CD1c-positive myeloid dendritic cell (primary cell): ENCODE data around the gene CCDC73.

Experiments
- DNase-seq: peaks from one replicate; pipeline ENCODE4 v3.0.0-alpha.2; 2016; ENCODE audit errors: extremely low spot score

CCDC73 gene

DNA sequence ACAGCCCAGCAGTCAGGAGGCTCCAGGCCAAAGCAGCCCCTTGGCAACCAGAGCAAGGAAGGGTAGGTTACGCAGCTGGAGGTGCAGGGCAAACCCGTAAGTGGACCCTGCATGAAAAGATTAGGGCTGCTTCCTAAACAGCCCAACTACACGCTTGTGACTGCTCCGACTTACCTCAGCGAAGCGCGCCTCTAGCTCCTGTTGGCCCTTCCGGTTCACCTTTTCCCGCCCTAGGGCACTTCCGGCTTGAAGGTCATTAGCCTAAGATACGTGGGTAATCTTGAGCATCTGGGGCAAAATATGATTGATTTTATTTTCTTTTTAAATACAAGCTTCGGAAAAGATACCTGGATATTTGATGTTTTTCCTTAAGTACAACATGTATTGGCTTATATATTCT, at the start of gene CCDC73:
Gene CCDC73 (minus strand): TSS at position 224 of the 400 bp plus-strand sequence. CDS start 34,419 bp downstream, outside the sequence.
- no peak for DNase-seq

- DNase-seq = no peak
Observed at GRCh38 chr11:32843544-32843943, 49.1 kb upstream of the CCDC73 start.

- no peak for DNase-seq
Observed at GRCh38 chr11:32840587-32840986, 46.1 kb upstream of the CCDC73 start.

- no peak for DNase-seq
Observed at GRCh38 chr11:32839308-32839707, 44.8 kb upstream of the CCDC73 start.

DNA sequence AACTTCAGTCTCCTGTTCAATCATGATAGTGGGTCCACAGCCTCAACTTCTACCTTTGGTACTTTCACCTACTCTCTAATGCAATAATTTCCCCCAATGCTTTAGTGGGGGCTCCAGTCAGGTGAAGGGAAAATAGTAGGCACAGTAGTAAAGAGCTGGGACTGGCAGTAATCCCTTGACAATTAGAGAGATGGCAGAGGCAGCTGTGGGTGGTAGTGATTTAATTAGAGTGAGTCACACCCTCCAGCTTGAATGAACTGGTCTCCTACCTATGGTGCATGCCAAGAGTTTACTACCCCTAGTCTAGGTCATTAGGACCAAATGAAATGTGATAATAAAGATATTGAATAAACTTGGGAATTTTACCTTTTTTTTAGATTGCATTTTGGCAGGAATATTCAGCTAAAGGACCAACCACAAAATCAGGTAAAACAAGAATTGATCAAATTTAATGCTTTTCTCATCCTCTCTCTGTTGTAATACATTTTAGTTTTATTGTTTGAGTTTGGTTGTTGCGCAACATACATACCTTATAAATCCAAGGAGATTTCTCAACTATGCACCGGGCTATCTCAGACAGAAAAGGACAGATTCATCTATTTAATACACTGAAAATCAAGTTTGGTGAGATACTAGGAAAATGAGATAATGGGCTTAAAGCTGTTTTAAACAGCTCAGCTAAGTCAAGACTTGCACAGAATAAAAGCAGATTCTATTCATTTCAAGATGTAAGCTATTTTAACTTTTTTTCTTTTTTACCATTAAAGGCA, 44.2 kb upstream of the CCDC73 start:
- DNase-seq = no peak

- no peak for DNase-seq
Observed at GRCh38 chr11:32836946-32837345, 42.5 kb upstream of the CCDC73 start.

GRCh38 chr11:32833921-32834320, 39.5 kb upstream of the CCDC73 start:
- no peak for DNase-seq

DNA sequence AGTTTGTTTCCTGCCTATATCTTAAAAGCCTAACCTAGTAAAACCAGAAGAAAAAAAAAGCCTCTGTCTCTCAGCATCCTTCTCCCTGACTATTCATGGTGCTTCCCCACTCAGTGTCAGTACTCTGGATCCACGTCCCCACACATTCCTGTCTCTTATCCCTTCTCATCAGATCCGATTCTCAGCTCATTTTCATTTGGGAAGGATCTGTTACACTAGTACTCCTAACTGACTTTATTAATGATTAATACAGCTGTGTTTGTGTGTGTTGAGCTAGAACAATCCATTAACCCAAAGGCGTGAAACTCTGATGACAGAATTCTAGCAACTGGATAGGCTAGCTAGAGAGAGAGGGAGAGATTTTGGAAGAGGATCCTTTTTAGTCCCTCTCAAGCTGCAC, 36.8 kb upstream of the CCDC73 start:
- no peak for DNase-seq

DNA sequence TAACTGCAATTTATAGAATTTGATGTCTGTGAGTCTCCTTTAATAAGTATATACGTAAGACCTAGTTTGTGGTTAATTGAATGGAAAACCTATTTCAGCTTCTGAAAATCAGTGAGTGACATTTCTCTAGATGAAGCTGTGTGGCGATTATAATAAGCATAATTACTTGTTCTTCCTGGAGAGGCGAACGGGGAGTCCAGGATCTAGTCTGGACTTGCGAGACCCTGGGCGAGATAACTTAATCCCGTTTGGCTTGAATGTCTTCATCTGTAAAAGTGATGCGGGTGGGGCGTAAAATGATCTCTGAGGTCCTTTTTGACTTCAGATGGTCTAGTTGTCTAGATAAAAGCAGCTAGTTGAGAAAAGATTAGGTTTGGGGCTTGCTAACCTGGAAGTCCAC, 36.3 kb upstream of the CCDC73 start:
- no peak for DNase-seq

- DNase-seq = peak; percentile 37
Observed at GRCh38 chr11:32830413-32830738, 35.9 kb upstream of the CCDC73 start.

DNA sequence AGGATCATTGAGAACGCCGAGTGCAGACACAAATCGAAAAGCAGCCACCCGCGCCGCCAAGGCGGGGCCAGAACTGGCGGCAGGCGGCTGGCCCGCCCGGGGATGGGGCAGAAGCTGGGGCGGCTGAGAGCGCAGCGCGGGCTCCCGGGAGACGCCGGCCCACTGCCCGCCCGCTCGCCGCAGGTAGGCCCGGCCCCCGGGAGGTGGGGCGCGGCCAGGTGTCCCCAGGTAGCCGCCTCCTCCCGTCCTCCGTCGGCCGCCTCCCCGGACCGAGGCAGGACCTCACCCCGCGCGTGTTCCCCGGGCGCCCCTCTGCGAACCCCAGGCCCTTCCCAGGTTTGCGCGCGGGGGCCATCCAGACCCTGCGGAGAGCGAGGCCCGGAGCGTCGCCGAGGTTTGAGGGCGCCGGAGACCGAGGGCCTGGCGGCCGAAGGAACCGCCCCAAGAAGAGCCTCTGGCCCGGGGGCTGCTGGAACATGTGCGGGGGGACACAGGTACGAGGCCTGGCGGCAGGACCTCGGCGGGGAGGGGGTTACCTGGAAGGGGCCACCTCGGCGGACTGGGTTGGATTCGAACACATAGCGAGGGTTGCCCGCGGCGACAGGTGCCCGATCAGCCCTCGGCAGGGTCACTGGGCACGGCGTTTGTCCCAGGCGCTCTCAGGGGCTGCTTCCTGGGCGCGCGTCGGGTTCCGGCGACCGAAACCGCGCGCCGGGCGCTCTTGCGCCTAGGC, 35.4 kb upstream of the CCDC73 start, which contains the start of gene PRRG4:
Gene PRRG4 (plus strand): TSS at position 248 of the 733 bp plus-strand sequence. CDS start 603 bp downstream, outside the sequence.
- peak; percentile 83 for DNase-seq

GRCh38 chr11:32829157-32829679, 34.8 kb upstream of the CCDC73 start:
- peak; percentile 23 for DNase-seq

DNA sequence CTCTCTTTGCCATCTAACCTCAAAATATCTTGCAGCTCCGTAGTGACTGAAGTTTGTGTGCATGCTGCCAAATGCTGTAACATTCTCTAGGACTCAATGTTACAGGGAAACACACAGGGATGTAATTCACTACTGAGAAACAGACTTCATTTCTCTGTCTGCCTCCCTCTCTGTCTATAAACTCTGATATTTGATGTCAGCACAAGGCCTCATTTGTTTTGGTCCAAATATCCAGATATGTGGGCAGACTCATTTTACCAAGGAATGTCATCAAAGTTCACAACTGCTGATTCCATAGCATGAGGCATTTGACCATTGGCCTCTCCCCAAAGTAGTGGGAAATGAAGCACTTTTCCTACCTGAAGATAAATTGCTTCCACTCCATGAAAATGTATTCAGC, 32.8 kb upstream of the CCDC73 start:
- no peak for DNase-seq

GRCh38 chr11:32826113-32826512, 31.7 kb upstream of the CCDC73 start:
- DNase-seq = no peak

DNA sequence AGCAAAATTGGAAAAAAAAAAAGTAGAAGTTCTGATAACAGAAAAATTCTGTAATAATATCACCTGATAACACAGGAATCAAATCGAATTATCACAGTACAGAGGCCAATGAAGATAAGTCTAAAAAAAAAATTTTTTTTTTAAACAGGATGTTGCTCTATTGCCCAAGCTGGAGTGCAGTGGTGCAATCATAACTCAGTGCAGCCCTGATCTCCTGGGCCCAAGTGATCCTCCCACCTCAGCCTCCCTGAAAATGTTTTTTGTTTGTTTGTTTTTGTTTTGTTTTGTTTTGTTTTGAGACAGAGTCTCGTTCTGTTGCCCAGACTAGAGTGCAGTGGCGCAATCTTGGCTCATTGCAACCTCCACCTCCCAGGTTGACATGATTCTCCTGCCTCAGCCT, 29.2 kb upstream of the CCDC73 start:
- peak; percentile 39 for DNase-seq

- no peak for DNase-seq
Observed at GRCh38 chr11:32821917-32822560, 27.6 kb upstream of the CCDC73 start.

- no peak for DNase-seq
Observed at GRCh38 chr11:32821517-32821916, 27.1 kb upstream of the CCDC73 start.

DNA sequence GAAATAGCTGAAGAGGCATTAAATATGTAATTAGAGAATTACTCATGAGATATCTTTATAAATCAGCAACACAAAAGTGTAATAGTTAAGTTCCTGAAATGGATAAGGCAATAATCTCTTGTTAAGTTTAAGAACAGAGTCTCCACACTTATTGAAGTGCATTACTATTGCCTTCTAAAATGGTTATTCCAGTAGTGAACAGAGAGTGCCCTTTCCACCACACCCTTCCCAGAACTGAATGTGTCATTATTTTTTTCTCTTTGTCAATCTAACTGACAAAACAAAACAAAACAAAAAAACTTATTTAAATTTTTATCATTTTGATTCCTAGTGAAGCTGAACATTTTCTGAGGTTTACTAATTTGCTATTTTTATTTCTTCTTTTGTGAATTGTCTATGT, 26.0 kb upstream of the CCDC73 start:
- DNase-seq = no peak

DNA sequence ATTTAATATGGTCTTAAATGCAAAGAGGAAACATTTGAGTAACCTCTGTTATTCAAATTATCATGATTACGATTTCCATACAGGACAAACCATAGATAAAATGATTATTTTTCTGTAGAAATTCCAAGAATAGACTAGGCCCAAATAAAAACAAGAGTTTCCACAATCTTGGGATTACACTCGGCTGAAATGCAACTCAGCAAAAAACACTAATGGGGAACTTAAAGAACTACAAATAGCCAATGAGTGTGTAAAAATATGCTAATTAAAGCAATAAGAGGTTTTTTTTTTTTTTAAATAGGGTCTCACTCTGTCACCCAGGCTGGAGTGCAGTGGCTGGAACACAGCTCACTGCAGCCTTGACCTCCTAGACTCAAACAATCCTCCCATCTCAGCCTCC, 24.7 kb upstream of the CCDC73 start:
- DNase-seq = no peak

DNA sequence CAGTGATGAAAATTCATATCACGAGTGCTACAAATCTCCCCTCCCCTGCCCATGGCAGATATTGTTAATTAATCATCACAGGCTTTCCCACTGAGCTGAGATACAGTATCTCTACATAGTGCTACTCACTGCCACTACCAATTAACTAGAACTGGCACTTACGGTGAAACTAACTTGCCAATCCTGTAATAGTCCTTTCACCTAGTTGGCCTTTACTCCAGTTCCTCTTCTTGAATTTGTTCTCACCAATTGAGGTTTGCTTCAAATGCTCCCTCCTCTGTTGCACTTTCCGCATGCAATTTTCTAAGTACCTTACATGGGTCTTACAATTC, 23.4 kb upstream of the CCDC73 start:
- peak; percentile 21 for DNase-seq

DNA sequence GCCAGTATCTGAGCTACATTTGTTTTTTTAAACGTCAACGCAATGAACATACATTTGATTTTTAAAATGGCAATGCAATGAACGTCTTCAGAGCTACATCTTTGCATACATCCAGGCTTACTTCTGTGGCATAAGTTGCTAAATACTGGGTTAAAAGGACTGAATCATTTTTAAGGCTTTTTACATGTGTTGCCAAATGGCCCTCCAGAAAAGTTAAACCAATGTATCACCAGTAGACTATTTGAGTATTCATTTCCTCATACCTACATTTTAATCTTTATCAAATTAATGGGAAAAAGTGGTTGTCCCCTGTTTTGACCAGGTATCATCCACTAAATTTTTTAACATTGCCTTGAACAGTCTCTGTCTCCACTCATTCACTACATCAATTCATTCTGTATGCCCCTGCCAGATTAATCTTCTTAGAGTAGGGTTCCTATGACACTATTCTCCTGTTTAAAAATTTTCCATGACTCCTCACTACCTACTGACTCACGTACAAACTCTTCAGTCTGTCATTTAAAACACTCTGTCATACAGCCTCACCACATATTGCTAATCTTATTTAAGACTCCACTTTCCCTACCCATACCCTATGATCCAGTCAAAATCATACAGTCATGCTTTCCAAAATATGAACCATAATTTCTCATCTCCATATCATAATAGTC, 22.9 kb upstream of the CCDC73 start:
- DNase-seq = no peak

- DNase-seq = peak; percentile 65
Observed at GRCh38 chr11:32809313-32809712, 14.9 kb upstream of the CCDC73 start.
